Tibial nerve (tissue), 3 donors: Measurements from ENCODE around the gene RNF181.

Experiments used
- CTCF ChIP-seq, 5 experiments: fragments of 200-600 bp in 3 of 5; fragments of 450-650 bp in 2 of 5; sonication (generic) in 3 of 5; IDR thresholded peaks; one replicate each; pipeline ENCODE4 v1.5.1; 2016 to 2019; ENCODE audit warnings: antibody characterized with exemption in 5 of 5, mild to moderate bottlenecking in 3 of 5, moderate library complexity in 2 of 5
- POLR2A ChIP-seq, 2 donors: fragments of 450-650 bp; IDR thresholded peaks; one replicate each; pipeline ENCODE4 v1.6.1; 2017; ENCODE audit warnings: antibody characterized with exemption in 2 of 2, mild to moderate bottlenecking in 2 of 2, moderate library complexity in 2 of 2

- TF ChIP-seq CTCF (IDR thresholded peaks at IDR 0.05) (no peak), POLR2A (IDR thresholded peaks at IDR 0.05) (no peak)
These were observed 47.0 kb upstream of the RNF181 start for GRCh38 chr2:85548608-85548900.
